CMK (cell line): ENCODE results near the gene TAS2R46.
"Not testable (repeated sequence)": the region's sequence is repeated elsewhere in the genome, so short reads cannot be mapped to it uniquely, and the experiment has no call there.

ENCODE experiments used
- DNase-seq: peaks from one replicate; pipeline ENCODE4 v3.0.0-alpha.2; 2010; ENCODE audit warnings: low read depth

Gene TAS2R46, protein sequence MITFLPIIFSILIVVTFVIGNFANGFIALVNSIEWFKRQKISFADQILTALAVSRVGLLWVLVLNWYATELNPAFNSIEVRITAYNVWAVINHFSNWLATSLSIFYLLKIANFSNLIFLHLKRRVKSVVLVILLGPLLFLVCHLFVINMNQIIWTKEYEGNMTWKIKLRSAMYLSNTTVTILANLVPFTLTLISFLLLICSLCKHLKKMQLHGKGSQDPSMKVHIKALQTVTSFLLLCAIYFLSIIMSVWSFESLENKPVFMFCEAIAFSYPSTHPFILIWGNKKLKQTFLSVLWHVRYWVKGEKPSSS

DNA sequence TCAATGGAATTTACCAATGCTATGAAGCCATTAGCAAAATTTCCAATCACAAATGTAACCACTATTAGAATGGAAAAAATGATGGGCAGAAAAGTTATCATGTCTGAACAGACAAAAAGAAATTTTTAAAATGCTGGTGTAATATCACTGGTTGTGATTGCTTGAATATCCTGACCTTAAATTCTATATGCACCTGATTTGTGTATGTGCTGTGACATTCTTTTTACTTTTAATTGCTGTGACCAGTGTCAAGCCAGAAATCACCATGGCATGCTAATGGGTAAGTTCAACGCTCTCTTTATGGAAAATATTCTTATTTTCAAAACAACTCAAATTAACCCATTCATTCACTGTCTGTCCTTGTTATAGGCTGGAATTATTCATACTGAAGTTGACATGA, at the start of gene TAS2R46:
Gene TAS2R46, minus strand, starts transcription at position 101 of the 400 bp plus-strand sequence. Its CDS starts 0 bp downstream, at position 101.
- DNase-seq = not testable (repeated sequence)

DNA sequence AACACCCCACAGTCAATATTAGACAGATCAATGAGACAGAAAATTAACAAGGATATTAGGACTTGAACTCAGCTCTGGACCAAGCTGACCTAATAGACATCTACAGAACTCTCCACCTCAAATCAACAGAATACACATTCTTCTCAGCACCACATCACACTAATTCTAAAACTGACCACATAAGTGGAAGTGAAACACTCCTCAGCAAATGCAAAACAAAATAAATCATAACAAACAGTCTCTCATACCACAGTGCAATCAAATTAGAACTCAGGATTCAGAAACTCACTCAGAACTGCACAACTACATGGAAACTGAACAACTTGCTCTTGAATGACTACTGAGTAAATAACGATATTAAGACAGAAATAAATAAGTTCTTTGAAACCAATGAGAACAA, 49.1 kb upstream of the TAS2R46 start:
- DNase-seq = not testable (repeated sequence)

DNA sequence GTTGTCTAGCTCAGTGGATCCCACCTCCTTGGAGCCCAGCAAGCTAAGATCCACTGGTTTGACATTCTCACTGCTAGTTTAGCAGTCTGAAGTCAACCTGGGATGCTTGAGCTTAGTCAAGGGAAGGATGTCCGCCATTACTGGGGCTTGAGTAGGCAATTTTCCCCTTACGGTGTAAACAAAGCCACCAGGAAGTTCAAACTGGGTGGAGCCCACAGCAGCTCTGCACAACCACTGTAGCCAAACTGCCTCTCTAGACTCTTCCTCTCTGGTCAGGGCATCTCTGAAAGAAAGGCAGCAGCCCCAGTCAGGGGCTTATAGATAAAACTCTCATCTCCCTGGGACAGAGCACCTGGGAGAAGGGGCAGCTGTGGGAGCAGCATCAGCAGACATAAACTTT, 46.8 kb upstream of the TAS2R46 start:
- DNase-seq = no peak

DNA sequence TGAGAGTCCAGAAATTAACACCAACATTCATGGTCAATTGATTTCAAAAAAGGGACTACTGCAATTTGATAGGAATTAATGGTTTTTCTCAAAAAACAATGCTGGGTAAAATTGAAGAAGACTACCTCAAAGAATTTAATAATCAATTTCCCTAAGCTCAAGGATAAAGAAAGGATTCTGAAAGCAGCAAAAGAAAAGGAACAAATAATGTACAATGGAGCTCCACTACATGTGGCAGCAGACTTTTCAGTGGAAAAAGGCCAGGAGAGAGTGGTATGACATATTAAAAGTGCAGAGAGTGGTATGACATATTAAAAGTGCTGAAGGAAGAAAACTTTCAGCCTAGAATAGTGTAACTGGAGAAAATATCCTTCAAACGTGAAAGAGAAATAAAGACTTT, 45.6 kb upstream of the TAS2R46 start:
- no peak for DNase-seq

DNA sequence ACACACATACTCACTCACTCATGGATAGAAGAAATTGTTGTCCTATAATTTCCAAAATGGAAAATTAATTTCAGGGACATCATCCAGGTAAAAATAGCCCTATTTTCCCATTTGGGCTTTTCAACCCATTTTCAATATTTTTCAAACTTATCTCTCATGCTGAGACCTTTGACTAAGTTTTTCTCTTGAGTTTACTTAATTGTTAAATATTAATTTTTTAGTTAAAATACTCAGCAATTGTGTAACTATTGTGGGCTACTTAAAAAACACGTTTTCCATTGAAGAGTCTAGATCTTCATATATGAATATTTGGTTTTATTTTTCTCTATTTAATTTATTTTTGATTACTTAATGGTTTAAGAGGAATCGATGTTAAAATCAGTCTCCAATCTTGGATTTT, 44.2 kb upstream of the TAS2R46 start:
- no peak for DNase-seq

DNA sequence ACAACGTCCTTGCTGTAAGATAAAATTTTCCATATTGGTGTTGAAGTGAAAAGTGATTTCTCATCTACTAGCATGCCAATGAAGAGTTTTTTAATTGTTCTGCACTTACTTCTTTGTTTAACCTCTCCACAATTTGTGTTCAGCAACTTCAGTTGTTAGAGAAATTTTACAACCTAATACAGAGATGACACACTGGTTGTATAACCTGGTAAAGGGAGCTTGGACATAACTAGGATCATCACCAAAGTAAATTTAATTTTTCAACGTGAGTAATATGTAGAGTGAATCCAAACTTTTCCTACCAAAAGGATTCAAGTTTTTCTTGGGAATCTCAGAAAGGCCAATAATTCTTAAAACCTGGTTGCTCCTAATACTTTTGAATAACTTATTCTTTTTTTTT, 43.5 kb upstream of the TAS2R46 start:
- no peak for DNase-seq

DNA sequence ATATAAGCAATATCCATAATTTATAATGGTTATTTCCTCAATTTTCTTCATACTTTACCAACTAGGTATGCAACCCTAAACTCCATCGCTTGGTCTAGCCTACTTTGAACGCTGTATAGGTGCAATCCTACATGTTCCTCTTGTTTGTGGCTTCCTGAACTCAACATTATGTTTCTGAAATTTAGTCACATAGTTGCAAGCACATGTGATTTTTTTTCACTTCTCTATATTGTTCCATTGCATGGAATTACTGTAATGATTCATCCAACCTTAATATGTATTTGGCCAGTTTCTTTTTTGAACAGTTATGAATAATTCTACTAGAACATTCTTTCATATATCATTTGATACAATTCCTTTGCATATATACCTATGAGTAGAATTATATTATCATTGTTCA, 32.8 kb upstream of the TAS2R46 start:
- not testable (repeated sequence) for DNase-seq

DNA sequence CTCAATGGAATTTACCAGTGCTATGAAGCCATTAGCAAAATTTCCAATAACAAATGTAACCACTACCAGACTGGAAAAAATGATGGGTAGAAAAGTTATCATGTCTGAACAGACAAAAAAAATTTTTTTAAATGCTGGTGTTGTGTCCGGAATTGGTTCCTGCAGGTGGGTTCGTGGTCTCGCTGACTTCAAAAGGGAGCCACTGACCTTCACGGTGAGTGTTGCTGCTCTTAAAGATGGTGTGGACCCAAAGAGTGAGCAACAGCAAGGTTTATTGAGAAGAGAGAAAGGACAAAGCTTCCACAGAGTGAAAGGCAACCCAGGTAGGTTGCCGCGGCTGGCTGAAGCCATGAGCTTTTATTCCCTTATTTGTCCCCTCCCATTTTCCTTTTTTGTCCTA, 30.0 kb upstream of the TAS2R46 start, which contains the start of gene TAS2R43:
Gene TAS2R43, minus strand, starts transcription at position 186 of the 400 bp plus-strand sequence. Its CDS starts 84 bp downstream, at position 102.
- no peak for DNase-seq

DNA sequence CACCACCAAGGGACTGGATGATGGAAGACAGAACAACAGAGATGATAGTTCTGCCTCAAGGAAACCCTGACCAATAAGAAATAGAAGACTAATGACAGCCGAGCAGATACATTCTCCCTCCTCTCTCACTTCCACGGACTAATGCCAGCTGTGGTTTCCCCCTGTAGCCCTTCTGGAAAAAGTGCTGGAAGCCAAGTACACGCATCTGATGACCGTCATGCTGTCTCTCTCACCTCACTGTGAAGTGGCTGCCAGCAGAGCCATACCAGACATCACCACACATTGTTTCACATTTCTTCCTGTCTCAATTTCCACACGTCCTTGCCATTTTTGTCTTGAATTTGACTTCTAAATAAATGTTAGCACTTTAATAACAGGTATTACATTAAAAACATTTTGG, 27.2 kb upstream of the TAS2R46 start:
- no peak for DNase-seq

DNA sequence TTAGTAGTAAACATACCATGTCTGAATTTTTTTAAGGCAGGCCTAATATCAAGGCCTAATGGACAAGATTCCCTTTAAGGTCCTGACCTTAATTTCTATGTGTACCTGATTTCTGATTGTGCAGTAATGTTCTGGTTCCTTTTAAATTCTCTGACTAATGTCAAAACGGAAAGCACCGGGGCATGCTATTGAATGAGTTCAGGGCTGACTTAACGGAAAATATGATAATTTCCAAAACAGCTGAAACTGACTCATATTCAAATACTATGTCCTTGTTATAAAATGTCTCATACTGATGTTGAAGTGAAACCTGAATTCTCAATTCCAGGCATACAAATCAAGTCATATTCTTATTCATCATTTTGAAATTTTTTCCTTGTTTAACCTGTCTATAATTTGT, 23.3 kb upstream of the TAS2R46 start:
- no peak for DNase-seq

DNA sequence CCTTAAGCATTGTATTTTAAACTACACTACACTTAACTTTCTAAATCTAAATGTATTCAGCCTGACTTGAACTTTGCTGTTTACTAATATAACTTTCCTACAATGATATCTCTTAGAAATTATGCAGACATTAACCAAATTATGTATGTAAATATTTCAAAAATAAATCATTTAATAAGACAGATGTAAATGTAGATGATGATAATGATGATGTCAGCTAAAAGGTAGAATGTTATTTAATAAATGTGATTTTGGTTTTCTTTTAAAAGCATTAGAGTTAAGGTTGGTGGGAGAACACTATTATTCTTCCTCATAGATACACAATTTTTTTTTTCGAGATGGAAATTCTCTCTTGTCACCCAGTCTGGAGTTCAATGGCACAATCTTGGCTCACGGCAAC, 19.9 kb upstream of the TAS2R46 start:
- DNase-seq = no peak

DNA sequence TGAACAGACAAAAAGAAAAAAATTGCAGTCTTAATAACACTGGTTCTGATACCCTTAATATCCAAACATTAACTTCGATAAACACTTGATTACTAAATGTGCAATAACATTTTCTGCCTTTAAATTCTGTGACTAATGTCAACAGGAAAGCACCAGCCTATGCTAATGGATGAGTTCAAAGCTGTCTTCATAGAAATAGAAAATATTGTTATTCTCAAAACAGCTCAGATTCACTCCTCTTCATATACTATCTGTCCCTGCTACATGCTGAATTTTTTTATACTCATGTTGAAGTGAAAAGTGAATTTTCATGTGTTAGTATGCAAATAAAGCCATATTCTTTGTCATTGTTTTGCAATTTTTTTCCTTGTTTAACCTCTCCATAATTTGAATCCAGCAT, 16.2 kb upstream of the TAS2R46 start:
- no peak for DNase-seq

DNA sequence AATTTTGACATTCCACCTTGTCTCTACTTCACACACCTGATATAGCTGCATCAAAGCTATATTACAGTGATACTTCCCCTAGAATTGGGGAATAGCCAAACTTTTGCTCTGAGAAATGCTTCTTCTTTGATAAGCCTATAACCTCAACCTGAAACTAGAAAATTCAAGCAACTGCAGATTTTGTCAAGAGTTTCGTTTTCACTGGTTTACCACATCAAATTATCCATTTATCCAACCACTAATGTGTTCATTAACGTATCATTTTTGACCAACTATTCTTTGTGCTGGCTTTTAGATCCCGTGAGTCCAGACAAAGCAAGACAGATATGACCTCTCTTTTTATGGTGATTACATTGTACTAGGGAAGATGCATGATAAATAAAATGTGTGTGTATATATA, 13.5 kb upstream of the TAS2R46 start:
- DNase-seq = no peak

DNA sequence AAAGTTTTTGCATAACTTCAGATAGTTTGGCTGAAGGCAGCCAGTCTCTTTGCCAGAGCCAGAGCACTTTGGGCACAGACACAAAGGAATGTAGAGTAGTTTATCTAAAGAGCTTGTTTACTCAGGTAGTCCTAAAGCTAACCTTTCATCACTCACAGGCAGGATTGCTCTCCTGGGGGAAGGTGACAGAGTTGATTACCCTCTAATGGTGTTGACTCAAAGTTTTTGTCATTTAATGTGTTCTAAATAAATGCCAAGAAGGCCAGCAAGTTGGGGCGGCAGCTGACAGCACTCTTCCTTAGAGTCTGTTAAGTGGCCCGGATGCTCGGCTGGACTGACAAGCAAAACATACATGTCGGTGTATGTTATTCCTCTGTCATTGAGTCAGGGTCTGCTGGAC, 9.3 kb upstream of the TAS2R46 start:
- DNase-seq = no peak

DNA sequence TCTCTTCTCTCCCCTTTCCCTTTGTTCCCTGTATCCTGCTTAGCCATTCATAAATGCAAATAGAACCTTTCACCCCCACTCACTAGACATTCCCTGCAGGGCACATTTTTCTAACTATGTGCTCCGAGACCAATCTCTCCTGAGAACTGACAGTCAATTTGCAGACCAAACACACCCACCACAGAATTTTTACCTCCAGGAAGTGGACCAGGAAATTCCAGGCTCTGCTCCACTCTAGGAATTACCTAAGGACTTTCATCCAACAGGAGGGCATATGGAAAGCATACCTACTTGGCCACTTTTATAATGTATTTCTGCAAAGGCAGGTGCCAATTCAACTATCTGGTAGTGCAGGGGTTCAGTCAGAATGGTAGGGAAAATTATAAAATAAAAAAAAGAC, 8.9 kb upstream of the TAS2R46 start:
- DNase-seq = no peak

DNA sequence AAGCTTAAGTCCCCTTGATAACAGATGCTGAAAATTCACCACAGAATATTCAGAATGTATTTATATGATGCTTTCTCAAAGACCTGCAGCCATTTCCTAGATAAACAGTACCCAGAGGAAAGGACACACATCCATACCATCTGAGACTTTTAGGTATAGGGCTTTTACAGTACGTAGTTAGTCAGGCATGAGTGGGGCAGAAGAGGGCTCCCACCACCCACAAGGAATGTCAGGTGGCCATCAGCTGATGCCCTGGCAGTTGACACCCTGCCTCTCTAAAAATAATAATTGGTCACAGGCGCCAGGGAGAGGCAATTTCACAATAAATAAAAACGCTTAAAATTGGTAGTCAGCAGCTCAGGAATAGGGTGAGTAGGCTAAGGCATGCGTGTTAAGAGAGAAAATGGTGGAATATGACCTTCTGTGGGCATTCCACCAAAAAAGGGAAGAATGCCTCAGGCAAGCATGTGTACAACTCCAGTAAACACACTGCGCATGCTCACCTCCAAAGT, 7.8 kb upstream of the TAS2R46 start:
- DNase-seq = no peak

DNA sequence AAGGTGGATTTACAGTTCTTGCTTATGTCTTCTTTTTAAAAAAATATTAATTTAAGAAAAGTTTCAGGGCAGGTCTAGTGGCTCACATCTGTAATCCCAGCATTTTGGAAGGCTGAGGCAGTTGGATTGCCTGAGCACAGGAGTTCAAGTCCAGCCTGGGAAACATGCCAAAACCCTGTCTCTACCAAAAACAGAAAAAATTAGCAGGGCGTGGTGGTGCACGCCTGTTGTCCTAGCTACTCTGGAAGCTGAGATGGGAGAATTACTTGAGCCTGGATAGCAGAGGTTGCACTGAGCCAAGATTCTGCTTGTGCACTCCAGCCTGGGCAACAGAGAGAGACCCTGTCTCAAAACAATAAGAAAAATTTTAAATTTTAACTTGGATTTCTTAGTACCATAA, 5.4 kb upstream of the TAS2R46 start:
- DNase-seq = no peak

DNA sequence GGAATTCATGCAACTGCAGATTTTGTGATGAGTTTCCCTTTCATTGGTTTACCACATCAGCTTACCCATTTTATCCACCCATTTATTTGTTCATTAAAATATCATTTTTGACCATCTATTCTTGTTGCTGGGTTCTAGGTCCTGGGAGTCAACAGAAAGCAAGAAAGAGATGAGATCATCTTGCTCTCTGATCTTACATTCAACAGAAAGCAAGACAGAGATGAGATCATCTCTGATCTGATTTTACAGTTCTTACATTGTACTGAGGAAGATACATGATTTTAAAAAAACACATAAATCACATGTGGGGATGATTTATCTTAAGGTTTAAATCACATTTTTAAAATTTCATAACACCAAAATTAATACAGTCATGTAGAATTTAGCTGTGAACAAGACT, 2.3 kb downstream of the TAS2R46 start:
- DNase-seq = no peak

DNA sequence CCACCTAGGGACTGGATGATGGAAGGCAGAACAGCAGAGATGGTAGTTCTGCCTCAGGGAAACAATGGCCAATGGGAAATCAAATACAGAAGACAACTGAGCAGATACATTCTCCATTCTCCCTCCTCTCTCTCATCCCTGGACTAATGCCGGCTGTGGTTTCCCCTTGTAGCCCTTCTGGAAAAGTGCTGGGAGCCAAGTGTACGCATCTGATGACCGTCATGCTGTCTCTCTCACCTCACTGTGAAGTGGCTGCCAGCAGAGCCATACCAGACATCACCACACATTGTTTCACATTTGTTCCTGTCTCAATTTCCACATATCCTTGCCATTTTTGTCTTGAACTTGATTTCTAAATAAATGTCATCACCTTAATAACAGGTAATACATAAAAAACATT, 3.1 kb downstream of the TAS2R46 start:
- no peak for DNase-seq

DNA sequence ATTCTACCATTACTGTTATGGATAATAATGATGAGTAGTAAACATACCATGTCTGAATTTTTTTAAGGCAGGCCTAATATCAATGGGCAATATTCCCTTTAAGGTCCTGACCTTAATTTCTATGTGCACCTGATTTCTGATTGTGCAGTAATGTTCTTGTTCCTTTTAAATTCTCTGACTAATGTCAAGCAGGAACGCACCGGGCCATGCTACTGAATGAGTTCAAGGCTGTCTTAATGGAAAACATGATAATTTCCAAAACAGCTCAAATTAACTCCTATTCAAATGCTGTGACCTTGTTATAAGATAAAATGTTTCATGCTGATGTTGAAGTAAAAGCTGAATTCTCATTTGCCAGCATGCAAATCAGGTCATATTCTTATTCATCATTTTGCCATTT, 6.8 kb downstream of the TAS2R46 start:
- no peak for DNase-seq

DNA sequence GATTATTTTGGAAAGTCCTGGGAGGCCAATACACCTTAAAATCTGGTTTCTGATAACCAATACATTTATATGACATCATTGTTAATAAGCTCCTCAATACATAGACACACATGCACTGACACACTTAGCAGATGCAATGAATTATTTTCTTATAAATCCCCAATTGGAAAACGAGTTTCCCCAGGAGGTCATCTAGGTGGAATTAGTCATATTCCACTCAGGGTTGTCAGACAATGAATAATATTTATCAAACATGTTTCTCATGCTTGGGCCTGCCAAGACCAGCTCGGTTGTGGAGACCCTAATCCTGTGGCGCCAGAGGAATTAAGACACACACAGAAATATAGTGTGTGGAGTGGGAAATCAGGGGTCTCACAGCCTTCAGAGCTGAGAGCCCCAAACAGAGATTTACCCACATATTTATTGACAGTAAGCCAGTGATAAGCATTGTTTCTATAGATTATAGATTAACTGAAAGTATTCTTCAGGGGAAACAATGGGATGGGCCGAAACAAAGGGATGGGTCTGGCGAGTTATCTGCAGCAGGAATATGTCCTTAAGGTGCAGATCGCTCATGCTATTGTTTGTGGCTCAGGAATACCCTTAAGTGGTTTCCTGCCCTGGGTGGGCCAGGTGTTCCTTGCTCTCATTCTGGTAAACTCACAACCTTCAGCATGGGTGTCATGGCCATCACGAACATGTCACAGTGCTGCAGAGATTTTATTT, 12.1 kb downstream of the TAS2R46 start:
- not testable (repeated sequence) for DNase-seq

DNA sequence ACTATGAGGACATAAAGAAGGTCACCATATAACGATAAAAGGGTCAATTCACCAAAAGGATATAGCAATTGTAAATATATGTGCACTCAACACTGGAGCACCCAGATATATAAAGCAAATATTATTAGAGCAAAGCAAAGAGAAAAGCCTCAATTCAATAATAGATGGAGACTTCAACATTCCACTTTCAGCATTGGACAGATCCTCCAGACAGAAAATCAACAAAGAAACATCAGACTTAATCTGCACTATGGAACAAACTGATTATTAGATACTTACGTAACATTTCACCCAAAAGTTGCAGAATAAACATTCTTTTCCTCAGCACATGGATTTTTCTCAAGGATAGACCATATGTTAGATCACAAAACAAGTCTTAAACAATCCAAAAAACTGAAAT, 20.7 kb downstream of the TAS2R46 start:
- not testable (repeated sequence) for DNase-seq

DNA sequence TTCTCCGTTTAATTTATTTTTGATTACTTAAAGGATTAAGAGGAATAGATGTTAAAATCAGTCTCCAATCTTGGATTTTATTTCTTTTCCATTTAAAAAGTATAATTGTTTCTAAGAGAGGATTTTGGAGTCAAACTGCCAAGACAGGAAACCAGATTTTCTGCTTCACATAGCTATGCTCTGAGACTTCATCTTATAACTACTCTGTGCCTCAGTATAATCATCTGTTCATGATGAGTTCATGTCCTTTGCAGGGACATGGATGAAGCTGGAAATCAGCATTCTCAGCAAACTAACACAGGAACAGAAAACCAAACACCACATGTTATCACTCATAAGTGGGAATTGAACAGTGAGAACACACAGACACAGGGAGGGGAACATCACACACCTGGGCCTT, 21.9 kb downstream of the TAS2R46 start:
- no peak for DNase-seq
